ENCODE data around the gene PIP4K2C.

PIP4K2C gene

DNA sequence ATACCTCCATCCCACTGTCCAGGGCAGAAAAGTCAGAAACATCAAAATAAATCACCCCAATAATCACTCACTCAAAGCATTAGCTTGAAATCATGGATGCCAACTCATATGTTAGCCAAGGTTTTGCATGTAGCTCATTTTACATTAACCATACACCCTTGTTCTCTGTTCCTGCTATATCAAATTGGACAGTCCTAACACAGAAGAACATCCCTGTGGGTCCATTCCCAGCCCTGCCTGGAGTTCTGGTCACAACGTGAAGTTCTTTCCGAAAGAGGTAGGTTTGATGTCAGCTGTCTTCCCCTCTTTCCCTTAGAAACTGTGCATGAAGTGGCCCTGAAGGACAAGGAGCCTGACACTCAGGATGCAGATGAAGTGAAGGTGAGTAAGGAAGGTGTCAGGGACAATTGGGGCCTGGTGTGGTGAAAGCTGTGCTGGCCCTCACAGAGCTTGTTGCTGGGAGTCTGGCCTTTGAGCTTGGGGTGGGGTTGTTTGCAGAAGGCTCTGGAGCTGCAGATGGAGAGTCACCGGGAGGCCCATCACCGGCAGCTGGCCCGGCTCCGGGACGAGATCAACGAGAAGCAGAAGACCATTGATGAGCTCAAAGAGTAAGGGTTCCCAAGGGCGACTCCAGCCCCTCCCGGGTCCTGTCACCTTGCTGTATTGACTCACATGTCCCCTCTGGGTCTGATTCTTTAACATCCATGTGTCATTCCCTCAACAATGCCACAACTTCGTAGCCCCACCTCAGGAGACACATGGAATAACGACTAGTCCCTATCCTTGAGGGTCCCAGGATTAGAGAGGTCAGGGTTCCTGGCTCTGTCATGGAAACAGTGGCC, 15.0 kb upstream of the PIP4K2C start:
- no peak for DNase-seq (ENCODE audit: insufficient read length, low spot score)
- no peak for FAIRE-seq
- TF ChIP-seq, protein P1, sequence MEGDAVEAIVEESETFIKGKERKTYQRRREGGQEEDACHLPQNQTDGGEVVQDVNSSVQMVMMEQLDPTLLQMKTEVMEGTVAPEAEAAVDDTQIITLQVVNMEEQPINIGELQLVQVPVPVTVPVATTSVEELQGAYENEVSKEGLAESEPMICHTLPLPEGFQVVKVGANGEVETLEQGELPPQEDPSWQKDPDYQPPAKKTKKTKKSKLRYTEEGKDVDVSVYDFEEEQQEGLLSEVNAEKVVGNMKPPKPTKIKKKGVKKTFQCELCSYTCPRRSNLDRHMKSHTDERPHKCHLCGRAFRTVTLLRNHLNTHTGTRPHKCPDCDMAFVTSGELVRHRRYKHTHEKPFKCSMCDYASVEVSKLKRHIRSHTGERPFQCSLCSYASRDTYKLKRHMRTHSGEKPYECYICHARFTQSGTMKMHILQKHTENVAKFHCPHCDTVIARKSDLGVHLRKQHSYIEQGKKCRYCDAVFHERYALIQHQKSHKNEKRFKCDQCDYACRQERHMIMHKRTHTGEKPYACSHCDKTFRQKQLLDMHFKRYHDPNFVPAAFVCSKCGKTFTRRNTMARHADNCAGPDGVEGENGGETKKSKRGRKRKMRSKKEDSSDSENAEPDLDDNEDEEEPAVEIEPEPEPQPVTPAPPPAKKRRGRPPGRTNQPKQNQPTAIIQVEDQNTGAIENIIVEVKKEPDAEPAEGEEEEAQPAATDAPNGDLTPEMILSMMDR (IDR thresholded peaks at IDR 0.05; ENCODE audit: insufficient read depth, missing control alignments), result no peak

DNA sequence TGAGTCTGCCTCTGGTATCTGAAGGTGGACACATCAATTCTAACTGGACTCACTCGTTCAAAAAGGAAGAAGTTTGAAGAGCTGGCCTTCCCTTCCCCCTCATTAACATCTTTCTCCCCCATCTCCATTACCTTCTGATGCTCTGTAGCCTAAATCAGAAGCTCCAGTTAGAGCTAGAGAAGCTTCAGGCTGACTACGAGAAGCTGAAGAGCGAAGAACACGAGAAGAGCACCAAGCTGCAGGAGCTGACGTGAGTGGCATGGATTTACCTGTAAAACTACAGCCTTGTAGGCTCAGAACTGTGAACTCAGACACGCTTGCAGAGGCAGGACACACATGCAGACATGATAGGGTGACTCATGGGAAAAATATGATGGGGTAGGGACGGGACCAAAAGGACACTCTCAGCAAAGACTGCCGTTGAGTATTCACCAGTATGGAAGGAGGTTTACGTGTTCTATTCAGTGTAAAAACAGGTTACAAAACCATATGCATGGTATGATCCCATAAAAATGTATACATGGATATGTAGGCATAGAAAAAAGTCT, 14.3 kb upstream of the PIP4K2C start:
- no peak for DNase-seq (ENCODE audit: insufficient read length, low spot score)
- TF ChIP-seq, protein P1 (IDR thresholded peaks at IDR 0.05; ENCODE audit: insufficient read depth, missing control alignments), result no peak
- FAIRE-seq, result no peak

DNA sequence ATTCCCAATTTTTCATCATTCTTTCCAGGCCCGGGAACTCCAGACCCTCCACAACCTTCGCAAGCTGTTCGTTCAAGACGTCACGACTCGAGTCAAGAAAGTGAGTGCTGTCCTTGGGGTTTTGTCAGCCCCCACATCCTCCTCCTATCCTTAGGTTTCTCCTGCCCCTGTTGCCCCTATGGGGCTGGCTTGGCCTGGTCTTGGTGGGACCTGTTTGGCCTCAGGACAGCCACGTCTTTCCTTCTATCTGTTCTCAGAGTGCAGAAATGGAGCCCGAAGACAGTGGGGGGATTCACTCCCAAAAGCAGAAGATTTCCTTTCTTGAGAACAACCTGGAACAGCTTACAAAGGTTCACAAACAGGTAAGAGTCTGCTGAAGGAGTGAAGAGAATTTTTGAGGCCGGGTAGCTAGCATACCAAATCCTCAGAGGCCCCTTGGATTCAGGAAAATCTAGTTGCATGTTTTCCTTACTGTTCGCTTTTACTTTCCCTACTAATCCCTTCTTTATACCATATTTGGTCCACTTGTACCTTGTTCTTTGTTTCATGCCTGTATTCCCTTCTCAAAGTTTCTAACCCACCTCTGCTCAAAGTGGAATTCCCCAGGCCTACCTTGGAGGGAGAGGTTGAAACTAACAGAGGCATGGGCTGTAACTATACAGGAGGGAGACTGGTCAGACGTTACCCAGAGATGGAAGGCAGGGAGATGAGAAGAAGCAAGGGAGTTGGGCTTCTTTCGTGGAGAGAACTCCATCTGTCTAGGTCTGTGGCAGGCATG, 12.8 kb upstream of the PIP4K2C start:
- TF ChIP-seq, protein P1 (IDR thresholded peaks at IDR 0.05; ENCODE audit: insufficient read depth, missing control alignments), result no peak
- FAIRE-seq, result no peak

DNA sequence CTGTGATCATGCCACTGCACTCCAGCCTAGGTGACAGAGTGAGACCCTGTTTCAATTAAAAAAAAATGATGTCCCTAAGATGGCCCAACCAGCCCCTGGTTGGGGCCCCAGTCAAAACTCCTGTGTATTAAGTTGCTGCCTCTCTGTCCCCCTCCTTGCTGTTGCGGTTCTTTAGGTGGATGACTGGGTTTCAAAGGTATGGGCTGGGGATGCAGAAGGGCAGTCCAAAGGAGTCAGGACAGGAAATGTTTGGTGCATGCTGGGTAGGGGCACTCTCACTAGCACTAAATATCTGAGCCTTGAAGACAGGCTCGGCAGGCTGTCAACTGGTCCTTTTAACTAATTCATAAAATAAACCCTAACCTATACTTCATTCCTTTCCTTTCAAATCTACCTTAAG, 12.0 kb upstream of the PIP4K2C start:
- TF ChIP-seq, protein P1 (IDR thresholded peaks at IDR 0.05; ENCODE audit: insufficient read depth, missing control alignments), result no peak
- FAIRE-seq, result no peak

More for the DNA sequence above, 12.8 kb upstream of the PIP4K2C start:
- DNase-seq (ENCODE audit: insufficient read length, low spot score), result no peak

DNA sequence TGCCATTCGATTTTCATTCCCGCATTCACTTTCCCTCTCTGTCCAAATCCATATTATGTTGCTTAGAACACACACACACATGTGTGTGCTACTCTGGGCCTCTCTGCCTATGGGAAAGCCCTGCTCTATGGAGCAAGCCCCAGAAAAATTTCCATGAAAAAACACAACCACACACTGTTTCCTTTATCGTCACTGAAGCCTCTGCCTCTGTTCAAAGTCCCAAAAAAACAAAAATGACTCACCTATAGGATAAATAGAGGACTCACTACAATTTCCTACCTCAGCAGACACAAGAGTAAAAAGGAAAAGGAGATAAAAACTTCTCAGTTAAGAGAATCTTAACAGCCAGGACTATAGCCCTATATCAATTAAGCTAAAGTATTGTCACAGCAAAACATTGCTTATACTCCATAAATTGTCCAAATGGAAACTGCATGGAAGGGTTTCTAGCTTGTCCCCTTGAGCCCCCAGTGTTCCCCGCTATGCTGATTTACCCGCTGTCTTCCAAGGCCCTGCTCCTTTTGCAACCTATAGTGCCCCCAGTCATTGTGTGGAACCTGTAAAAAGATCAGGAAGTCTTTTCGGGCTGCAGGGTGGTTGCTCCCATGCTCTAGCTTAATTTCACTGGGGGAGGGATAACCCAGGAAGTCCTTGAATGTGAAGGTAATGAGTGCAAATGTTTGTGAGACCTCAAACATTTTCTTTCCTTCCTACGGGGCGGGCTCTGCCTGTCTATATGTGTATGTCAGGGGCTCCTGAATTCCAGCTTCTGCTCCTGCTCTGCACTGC, 11.1 kb upstream of the PIP4K2C start:
- TF ChIP-seq, protein P1 (IDR thresholded peaks at IDR 0.05; ENCODE audit: insufficient read depth, missing control alignments), result no peak
- FAIRE-seq, result no peak
- DNase-seq (ENCODE audit: insufficient read length, low spot score), result no peak

More for the DNA sequence above, 12.0 kb upstream of the PIP4K2C start:
- DNase-seq (ENCODE audit: insufficient read length, low spot score), result no peak

DNA sequence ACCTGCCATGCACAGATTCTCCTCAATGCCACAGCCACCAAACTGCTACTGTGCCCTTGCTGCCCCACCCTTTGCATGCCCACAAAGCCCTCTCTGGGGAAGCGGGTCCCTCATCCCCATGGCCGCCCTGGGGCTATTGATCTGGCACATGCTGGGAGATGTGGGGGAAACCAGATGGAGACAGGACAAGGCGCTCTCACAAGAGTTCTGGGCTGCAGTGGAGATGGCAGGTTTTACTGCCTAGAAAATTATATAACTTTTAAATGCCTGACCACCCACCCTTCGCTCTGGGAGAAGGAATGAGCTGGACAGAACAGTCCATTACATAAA, 10.6 kb upstream of the PIP4K2C start:
- FAIRE-seq, result no peak
- TF ChIP-seq, protein P1 (IDR thresholded peaks at IDR 0.05; ENCODE audit: insufficient read depth, missing control alignments), result no peak
- DNase-seq (ENCODE audit: insufficient read length, low spot score), result no peak

Data from D721Med (cell line).